GM19193 (cell line): ENCODE results near the gene ADAMTS5.

Source experiments
- POLR2A ChIP-seq: IDR thresholded peaks from 4 replicates; pipeline ENCODE4 v1.6.1; 2011; ENCODE audit not compliant: insufficient read depth, insufficient read length; ENCODE audit errors: extremely low read depth

ADAMTS5 gene

DNA sequence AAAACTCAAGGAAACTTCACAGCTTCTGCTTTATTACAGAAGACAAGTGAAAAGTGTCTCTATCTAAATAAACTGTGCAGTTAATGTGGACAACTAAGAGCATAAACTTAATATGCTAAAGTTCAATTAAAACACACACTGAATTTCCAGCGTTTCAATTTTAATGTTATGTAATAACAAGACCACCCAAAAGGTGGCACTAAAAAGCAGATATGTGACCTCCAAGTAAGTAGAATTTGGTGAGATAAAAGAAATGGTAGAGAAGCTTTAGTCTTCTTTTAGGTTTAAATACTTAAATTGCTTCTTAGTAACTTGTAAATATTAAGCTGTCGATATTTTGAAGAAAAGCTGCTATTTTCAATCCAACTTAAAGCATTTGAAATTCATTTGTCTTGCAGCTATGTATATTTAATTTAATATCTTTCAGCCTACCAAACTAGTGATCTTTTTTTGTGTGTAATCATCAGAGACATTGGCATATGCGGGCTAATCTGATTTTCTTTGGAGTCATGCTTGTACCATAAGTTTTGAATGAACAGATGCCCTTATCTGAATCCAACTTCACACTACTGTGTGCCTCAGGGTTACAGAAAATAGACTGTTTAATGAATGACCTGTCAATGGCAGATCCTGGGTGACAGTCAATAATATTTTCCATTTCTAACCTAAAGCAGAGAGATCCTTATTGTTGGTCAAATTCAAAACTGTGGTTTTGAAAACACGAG lies 85.2 kb downstream of the ADAMTS5 start:
- TF ChIP-seq POLR2A: no peak

DNA sequence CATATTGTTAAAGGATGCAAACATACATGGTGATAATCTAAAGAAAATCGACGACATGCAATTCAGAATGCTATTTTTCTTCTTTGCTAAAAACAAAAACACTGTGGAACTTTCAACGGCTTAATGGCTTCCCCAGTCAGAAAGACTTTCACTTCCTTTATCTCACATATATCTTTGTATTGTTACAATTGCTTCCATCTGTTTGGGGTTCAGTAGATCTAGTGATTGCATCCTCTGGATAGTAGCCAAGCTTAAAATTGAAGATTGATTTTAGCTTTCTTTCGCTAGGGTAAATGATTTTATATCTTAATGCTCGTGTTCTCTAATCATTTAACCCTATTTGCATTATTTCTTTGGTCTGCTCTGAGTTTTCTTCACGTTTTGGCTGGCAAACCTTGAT lies 89.9 kb downstream of the ADAMTS5 start:
- TF ChIP-seq POLR2A: no peak

DNA sequence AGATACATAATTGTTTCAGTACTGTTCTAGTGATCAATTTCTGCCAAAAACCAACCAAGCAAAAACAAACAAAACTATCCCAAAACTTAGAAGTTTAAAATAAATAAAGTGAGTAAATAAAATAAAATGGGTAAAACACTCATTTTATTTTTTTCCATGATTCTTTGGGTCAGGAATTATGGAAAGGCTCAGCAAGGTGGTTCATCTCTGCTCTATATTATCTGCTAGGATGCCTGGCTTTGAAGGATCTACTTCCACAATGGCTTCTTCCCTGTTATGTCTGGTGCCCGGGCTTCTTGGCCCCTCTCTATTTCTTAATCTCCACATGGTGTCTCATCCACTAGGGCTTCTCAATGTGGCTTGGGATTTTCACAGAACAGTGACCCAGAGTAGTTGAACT lies 92.5 kb downstream of the ADAMTS5 start:
- TF ChIP-seq POLR2A: no peak
